Activated naive CD4-positive, alpha-beta T cell treated with anti-CD3 and anti-CD28 coated beads, Interleukin-2, amount 50 U/mL, for 72 hours (primary cell): ENCODE measurements around the gene ZBTB16. TPM values are rescaled to one million over a fixed set of nuclear protein-coding genes. Genes with fewer than 3 reads are reported as not detected.

ENCODE experiments used
- ATAC-seq, 2 donors: fragments of 150-1000 bp; cut with Tn5 transposase; 2 replicates each; pipeline ENCODE4 v1.10.0; 2021; ENCODE audit warnings: mild to moderate bottlenecking in 2 of 2, moderate library complexity in 2 of 2
- DNase-seq, 2 donors: peaks; one replicate each; pipeline ENCODE4 v3.0.0; 2021 to 2022; ENCODE audit warnings: low spot score in 2 of 2
- H3K27ac Mint-ChIP-seq, 2 donors: one replicate each; pipeline ENCODE4 v1.8.0; 2022; ENCODE audit warnings: mild to moderate bottlenecking in 2 of 2, mixed read lengths in 2 of 2
- H3K36me3 Mint-ChIP-seq, 2 donors: one replicate each; pipeline ENCODE4 v1.8.0; 2022; ENCODE audit warnings: mixed read lengths in 2 of 2
- H3K9me3 Mint-ChIP-seq, 2 donors: one replicate each; pipeline ENCODE4 v1.8.0; 2022; ENCODE audit warnings: mixed read lengths in 2 of 2
- total RNA-seq, 2 donors: library from RNA; stranded (reverse); gene quantifications; one replicate each; pipeline ENCODE4 v1.2.3, GENCODE V29; 2022

The ZBTB16 gene
- total RNA-seq, 2 donors from 2014 or later: 0.99 to 3.1 TPM

DNA sequence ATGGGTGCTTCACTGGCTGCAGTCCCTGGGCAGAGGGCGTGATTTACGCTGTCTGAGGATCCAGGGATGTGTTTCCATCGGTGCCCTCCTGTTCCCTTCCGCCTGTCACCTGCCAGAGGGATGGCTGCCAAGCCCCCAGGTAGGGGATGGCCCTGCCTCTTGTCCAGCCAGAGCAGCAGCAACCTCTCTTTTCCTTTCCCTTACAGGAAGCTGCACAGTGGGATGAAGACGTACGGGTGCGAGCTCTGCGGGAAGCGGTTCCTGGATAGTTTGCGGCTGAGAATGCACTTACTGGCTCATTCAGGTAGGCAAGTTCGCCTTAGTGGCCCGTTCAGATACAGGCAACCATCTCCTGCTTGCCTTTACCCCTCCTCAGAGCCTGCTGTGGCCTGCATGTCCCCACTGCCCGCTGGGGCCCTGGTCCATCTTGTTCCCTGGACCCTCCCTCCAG is 96.6 kb downstream of the ZBTB16 start:
- Mint-ChIP-seq H3K36me3 (no peaks in the 10 kb centered on the region), H3K9me3 (peaks cover 0 to 5% of the 10 kb centered on the region in 2 donors), H3K27ac (no peak overlapping the region)
- DNase-seq: no peak
- no peak for ATAC-seq

DNA sequence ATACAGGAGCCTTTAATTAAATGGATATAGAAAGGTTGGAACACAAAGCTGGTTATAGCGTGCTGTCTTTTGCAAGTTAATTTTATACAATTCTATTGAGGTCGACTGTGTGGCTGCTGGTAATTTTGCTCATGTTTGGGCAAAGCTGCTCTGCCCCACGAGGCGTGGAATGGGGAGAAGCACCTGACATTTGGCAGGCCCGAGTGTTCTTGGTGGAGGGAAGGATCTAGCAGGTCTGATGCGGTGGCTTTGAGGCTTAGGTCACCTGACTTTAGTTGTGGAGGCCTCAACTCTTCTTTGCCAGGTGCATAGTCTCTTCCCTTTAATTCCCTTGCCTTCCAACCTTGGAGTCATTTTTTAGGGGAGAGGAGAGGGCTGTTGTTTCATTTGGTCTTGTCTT is 97.3 kb downstream of the ZBTB16 start:
- Mint-ChIP-seq H3K9me3 (peaks cover 0 to 9% of the 10 kb centered on the region in 2 donors), H3K27ac (no peak overlapping the region), H3K36me3 (no peaks in the 10 kb centered on the region)
- no peak for ATAC-seq
- no peak for DNase-seq

DNA sequence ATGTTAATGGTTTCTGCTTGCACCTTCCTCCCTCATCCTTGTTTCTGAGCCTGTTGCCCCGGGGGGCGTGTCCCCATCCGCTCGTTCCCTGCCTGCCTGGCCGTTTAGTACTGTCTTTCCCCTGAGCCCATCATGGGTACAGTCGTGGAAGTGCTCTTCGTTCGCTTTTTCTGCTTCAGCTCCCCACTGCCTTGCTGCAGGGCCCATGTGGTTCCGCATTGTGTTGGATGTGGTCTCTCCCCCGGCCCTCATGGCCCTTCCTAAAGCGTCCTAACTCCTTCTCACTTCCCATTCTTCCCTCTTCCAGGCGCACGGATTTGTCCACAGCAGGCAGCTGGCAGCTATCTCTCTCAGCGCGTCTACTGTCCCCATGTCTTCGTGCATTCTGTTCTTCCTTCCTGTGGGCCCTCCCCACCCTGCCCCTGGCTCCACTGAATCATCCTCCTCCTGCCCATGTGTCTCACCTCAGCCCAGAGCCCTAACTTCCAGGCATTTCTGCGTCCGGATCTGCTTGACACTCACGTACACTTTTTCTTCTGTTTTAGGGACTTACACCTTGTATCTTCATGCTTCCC is 98.1 kb downstream of the ZBTB16 start:
- no peaks in the 10 kb centered on the region for H3K36me3 Mint-ChIP-seq
- no peak for ATAC-seq

DNA sequence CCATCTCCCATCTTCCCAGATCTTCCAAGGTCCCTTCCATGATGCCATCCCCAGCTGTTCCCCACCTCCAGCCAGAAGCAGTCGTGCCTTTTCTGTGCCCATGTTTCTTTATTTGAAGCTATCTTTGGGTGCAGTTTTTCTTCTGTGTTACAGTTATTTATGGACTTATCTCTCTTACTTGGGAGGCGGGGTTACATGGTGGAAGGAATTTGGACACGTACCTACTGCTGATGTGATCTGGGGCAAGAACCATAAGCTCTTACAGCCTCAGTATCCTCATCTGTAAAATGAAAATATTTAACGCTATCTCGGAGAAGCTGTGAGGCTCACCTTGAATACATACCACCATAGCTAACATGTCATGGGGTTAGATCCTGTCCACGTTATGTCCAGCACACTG is 98.9 kb downstream of the ZBTB16 start:
- peaks cover 0 to 9% of the 10 kb centered on the region in 2 donors for H3K9me3 Mint-ChIP-seq
- no peak overlapping the region for H3K27ac Mint-ChIP-seq
- DNase-seq (no peak), ATAC-seq (no peak)
- H3K36me3 Mint-ChIP-seq: no peaks in the 10 kb centered on the region

More for the DNA sequence above, 98.1 kb downstream of the ZBTB16 start:
- Mint-ChIP-seq H3K9me3 (peaks cover 0 to 9% of the 10 kb centered on the region in 2 donors), H3K27ac (no peak overlapping the region)
- no peak for DNase-seq

DNA sequence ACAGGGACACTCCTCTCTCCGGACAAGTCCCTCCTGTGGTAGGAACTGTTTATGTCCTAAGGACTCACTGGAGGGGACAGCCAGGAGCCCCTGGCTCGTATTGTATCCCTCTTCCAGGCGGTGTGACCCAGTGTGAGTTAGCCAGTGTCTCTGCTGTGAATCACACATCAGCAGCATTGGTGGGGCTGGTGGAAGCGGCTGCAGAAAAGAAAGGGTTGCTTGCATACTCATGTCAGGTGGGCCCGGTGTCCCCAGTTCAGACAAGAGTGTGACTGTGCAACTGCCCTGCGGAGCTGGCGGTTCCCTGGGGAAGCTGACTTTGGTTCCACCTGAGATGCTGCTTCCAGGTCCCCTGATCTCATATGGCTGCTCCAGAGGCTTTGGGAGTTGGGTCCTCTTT is 99.4 kb downstream of the ZBTB16 start:
- Mint-ChIP-seq H3K9me3 (peaks cover 0 to 9% of the 10 kb centered on the region in 2 donors), H3K27ac (no peak overlapping the region), H3K36me3 (no peaks in the 10 kb centered on the region)
- no peak for DNase-seq
- ATAC-seq: no peak

DNA sequence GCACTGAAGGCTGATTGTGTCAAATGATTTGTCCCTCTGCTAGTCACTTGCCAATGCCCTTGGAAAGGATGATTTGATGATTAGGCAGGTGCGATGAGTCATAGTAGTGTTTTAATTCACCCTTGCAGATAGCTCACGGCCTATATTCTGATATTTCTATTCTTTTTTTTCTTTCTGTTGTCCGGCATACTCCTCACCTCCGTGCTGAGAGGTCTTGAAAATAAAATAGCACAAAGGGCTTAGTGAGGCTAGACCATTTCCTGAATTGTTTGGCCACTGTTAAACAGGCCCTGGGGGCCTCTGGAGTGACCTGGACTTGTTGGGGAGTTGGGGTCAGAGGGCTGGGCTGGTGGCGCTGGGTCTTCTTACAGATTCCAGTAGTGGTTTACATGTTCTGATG is 99.8 kb downstream of the ZBTB16 start:
- no peaks in the 10 kb centered on the region for H3K36me3 Mint-ChIP-seq
- ATAC-seq (peak; percentile 30 to 36), DNase-seq (no peak)
- H3K27ac Mint-ChIP-seq: peak overlapping the region; percentile 15 to 65
- peaks cover 0 to 9% of the 10 kb centered on the region in 2 donors for H3K9me3 Mint-ChIP-seq

DNA sequence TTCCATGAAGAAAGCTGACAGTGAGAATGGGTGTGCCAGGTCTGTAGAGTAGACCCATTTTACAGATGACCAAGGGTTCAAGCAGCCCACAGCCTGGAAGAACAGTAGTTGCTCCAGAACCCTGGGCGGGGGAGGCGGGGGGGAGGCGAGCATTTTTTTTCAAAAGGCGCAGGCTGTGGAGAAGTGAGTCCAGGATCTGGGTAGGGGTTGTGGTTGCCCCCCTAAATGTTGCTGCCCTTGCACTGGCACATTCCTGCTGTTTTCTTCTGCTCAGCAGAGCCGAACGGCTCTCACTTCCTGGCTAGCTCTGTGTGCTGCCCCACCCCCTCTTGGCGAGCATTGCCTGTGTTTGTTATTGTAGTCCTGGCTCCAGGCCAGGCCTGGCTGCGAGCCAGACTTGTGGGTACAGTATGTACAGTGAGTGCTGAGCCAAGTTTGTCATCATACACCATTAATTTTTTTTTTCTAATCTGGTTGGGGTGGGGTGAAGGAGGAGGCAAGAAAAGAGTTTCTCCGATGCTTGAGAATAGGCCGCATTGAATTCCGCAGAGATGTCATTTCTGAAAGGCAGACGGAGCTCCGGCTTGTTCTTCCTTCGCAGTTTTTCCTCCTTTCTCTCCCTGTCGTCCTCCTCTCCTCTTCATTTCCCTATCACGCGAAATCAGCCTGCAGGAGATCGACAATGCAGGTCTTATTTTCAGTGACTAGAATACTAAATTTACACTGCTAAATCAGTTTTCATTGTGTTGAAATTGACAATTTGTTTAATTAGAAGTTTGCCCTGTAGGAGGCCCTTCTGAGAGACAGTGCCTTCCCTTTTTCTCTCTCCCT is 100.5 kb downstream of the ZBTB16 start:
- ATAC-seq (peak; percentile 86 to 89), DNase-seq (peak; percentile 83 to 86)
- Mint-ChIP-seq H3K9me3 (peaks cover 0 to 9% of the 10 kb centered on the region in 2 donors), H3K27ac (peak overlapping the region; percentile 47 to 65), H3K36me3 (no peaks in the 10 kb centered on the region)

DNA sequence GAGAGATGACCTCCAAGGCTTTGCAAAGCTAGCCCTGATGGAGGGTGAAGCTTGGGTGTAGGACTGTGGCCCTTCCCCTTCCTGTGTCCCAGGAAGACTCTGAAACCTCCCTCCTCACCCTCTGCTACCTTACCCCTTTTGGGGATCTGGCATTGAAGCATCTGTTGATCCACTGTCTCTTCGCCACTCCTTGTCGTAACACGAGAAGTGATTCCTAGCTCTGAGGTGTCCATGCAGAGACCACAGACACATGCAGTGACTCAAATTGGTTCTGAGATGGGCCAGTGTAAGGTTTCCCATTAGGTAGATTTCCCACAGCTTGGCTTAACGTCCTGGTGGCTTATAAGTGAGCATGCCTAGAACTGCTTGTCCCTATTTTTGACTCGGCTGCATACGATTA is 101.4 kb downstream of the ZBTB16 start:
- Mint-ChIP-seq H3K36me3 (no peaks in the 10 kb centered on the region), H3K27ac (peak overlapping the region in 1 of 2 donors; percentile 65), H3K9me3 (peaks cover 0 to 9% of the 10 kb centered on the region in 2 donors)
- ATAC-seq: peak; percentile 46 to 65
- DNase-seq: no peak

DNA sequence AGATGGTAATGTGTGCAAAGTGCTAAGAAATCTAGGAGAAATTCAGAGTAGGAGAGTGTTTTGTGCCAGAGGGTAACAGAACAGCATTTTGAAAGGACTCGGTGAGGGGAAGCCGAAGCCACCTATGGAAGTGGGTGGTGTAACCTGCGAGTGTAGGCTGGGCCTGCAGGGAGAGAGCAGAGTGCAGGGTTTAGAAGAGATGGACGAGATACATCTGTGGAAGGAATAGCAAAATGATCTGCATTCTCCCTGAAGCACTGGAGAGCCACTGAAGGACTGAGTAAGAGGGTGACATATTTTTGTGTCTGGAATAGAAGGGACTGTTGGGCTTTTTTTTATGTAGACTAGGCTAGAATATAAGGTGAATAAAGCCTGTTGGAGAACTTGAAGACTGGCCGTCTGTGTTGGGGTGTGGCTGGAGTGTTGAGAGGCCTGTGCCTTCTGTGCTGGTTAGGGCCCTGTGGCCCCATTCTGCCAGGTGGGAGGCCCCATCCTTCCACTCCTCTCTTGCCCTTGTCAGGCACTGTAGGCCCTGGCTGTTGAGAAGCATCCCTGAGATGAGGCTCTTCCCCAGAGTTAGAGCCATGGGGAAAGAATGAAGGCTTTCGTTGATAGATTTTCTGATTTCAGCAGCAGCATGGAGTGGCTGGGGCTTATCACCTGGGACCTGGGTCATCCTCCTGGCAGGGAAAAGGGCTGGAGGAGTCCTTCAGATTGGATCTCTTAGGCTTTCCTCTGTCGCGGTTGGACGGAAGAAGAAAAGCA is 102.2 kb downstream of the ZBTB16 start:
- Mint-ChIP-seq H3K9me3 (peaks cover 0 to 9% of the 10 kb centered on the region in 2 donors), H3K27ac (no peak overlapping the region), H3K36me3 (no peaks in the 10 kb centered on the region)
- ATAC-seq: no peak
- no peak for DNase-seq

DNA sequence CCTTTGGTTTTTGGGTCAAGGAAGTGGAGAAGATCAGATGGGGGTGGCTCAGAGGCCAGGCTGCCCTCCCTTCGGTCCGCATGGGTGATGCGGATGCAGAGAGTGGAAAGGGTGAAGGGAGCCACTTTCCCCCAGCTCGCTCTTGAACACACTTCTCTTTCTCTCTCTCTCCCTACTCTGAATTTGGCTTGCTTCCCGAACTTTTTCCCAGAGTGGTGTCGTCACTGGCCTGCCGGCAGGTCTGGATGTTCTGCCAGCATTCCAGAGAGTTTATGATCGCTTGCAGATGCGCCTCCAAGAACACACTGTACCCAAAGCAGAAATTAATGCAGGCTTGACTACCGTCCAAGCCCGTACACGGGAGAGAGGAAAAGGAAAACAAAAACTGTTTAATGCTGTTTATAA is 103.2 kb downstream of the ZBTB16 start:
- no peak for ATAC-seq
- H3K36me3 Mint-ChIP-seq: no peaks in the 10 kb centered on the region
- H3K27ac Mint-ChIP-seq: no peak overlapping the region
- DNase-seq: no peak
- H3K9me3 Mint-ChIP-seq: peaks cover 0 to 9% of the 10 kb centered on the region in 2 donors

DNA sequence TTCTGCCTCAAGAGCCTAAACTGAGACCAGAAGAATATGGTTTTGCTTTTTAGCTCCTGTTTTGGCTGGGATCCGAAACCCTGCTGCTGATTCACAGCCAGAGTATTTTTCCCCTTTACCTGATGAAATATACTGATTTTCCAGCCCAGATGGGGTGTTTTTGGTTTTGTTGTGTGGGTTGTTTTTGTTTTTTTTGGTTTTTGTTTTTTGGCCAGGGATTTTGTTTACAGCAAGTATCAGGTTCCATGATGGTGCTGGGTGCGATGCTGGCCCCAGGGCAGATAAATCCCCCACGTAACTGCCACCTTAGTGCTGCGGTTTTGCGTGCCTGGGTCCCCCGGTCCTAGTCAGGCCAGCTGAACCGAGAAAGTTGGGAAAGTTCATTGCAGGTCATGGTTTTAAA is 103.7 kb downstream of the ZBTB16 start:
- no peak for ATAC-seq

DNA sequence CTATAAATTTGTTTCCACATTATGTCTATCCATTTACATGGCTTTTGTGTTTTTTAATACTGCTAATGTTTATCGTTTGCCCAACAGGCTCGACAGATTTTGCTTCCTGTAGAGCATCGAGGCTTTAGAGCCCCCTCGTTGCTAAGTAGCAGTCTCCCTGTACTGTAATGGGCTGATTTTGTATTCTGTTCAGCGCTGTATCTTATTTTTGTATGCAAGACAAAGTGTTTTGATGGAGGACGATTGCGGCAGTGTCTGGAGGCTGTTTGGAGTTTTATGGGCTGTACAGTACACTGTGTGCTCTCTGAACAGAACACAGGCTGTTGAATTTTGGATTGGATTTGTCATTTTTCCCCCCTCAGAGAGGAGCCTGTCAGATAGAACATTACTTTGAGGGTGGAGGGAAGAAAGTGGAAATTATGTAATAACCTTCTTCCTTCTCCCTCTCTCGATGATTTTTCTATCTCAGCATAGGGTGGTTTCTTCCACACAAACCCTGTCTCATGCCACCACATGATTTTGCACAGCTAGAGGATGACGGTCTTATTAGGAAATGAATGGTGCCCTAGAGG is 104.4 kb downstream of the ZBTB16 start:
- Mint-ChIP-seq H3K9me3 (peaks cover 0 to 9% of the 10 kb centered on the region in 2 donors), H3K36me3 (no peaks in the 10 kb centered on the region), H3K27ac (peak overlapping the region in 1 of 2 donors; percentile 27)
- DNase-seq (no peak), ATAC-seq (no peak)

More for the DNA sequence above, 103.7 kb downstream of the ZBTB16 start:
- Mint-ChIP-seq H3K36me3 (no peaks in the 10 kb centered on the region), H3K9me3 (peaks cover 0 to 9% of the 10 kb centered on the region in 2 donors), H3K27ac (peak overlapping the region in 1 of 2 donors; percentile 27)
- no peak for DNase-seq

DNA sequence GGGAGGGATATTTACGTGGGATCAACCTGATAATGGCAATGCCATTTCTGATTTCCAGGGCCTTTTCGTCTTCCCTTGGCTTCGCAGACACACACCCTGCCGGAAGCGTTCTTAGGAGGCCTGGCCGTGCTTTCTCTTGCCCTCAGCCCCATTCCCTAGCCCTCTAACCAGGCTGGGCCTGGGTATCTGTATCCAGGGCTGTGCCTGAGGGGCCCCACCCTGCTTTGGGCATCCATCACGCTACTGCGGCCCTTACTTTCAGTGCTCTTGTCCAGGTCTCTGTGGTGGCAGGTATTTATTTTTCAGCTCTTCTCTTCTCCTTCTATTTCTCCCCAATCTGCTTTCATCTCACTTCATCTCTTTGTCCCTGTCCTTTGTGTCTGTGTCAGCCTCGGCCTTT is 105.0 kb downstream of the ZBTB16 start:
- DNase-seq: no peak
- no peak overlapping the region for H3K27ac Mint-ChIP-seq
- no peak for ATAC-seq
- H3K36me3 Mint-ChIP-seq: no peaks in the 10 kb centered on the region
- peaks cover 0 to 5% of the 10 kb centered on the region in 2 donors for H3K9me3 Mint-ChIP-seq

DNA sequence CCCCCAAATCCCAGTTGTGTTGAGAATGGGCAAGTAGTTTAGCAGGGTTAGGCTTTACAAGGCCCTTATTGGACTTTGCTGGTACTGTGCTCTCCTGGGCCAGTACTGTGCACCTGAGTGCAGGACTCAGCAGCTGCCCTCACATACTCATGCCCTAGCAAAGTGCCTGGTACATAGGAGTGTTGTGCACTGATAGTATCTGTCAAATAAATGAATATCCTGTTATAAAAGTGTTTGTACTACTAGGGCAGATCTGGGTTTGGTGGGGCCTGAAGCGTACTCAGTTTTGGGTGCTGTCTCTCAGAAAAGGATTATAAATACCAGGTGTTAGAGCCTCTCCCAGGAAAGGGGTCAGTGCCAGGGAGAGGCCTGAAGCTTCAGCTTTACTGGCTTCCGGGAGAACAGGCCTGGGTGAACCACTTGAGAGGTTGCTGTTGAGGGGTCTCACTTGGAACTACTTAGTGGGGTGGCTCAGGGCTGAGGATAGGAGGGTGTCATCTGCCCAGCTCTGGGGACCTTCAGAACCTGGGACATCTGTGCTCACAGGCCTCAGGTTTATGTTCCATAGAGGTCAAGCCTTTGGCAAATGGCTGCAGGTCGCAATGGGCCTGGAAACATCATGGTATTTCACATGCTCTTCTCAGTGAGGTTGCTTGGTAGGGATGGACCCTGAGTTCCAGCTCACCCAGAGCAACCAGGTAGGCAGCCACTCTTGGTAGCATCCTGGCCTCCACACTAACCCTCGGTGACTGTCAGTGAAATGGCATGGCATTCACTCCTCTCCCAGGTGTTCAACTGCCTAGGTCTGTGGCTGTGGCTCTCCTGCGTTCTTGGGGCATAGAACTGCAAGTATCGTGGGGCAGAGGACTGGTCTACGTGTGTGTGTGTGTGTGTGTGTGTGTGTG is 106.1 kb downstream of the ZBTB16 start:
- DNase-seq: no peak
- no peak overlapping the region for H3K27ac Mint-ChIP-seq
- no peak for ATAC-seq
- H3K9me3 Mint-ChIP-seq: peaks cover 0 to 5% of the 10 kb centered on the region in 2 donors
- H3K36me3 Mint-ChIP-seq: no peaks in the 10 kb centered on the region

DNA sequence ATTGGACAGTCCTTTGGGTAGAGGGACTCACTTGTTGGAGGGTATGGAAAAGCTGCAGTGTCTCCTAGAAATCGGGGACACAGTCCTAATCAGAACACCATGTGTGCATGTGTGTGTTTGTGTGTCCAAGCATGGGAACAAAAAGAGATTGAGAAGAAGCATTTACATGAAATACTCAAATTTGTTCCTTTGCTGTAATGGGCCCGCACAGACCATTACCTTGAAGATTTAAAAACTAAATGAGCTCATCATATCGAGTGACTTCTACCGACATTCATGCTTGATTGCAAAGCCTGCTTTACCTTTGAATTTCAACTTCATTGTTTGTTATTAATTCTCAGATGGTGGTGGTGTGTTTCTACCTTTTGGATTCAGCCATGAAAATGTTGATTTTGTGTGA is 106.9 kb downstream of the ZBTB16 start:
- no peaks in the 10 kb centered on the region for H3K36me3 Mint-ChIP-seq
- peak overlapping the region in 1 of 2 donors; percentile 62 for H3K27ac Mint-ChIP-seq
- no peak for DNase-seq
- ATAC-seq: no peak
- H3K9me3 Mint-ChIP-seq: peaks cover 0 to 2% of the 10 kb centered on the region in 2 donors

DNA sequence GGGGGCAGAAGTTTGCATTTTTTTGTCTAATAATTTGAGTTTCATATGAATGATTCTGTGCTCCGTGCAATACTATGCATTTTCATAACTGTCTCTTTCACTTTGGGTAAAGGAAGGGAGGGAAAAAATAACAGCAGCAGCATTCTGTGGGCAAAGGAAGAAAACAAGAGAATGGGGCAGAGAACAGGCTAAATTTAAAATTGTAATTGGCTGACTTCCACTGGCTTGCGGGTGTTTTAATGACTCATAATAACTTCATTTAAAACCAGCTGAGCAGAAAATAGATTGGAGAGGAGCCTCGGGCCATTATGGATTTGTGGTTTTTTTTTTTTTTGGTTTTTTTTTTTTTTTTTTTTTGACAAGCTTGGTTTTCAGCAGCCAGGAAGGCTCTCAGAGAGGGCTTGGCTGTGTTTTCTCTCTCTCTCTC is 107.4 kb downstream of the ZBTB16 start:
- H3K27ac Mint-ChIP-seq: peak overlapping the region; percentile 61 to 62
- ATAC-seq (peak; percentile 74), DNase-seq (no peak)
- no peaks in the 10 kb centered on the region for H3K36me3 Mint-ChIP-seq
- no peaks in the 10 kb centered on the region for H3K9me3 Mint-ChIP-seq
